GM23248 (cell line): ENCODE measurements around the gene PDLIM7. TPM values are rescaled to one million over a fixed set of nuclear protein-coding genes. Genes with fewer than 3 reads are reported as not detected.
A peak's percentile ranks its signal among the peaks of the same experiment; 100 is the strongest.

ENCODE experiments used
- DNase-seq: peaks from one replicate; pipeline ENCODE4 v3.0.0-alpha.2; 2015
- H2AFZ ChIP-seq: fragments of 200-600 bp; sonication (generic); 2 replicates; pipeline ENCODE4 v1.6.1; 2016; ENCODE audit warnings: antibody characterized with exemption
- H3F3A ChIP-seq: fragments of 200-600 bp; sonication (generic); 2 replicates; pipeline ENCODE4 v1.6.1; 2016; ENCODE audit warnings: mild to moderate bottlenecking, antibody characterized with exemption, mixed run types; ENCODE audit not compliant: insufficient read depth
- H3K27ac ChIP-seq: fragments of 200-600 bp; sonication (generic); 2 replicates; pipeline ENCODE4 v1.5.1; 2016; ENCODE audit warnings: mild to moderate bottlenecking
- H3K27me3 ChIP-seq: fragments of 200-600 bp; sonication (generic); replicated peaks from 2 replicates; pipeline ENCODE4 v1.6.1; 2016; ENCODE audit warnings: mild to moderate bottlenecking; ENCODE audit not compliant: insufficient read depth
- H3K36me3 ChIP-seq: fragments of 200-600 bp; sonication (generic); 2 replicates; pipeline ENCODE4 v1.6.1; 2016; ENCODE audit warnings: low read depth, mild to moderate bottlenecking
- H3K4me1 ChIP-seq: fragments of 200-600 bp; sonication (generic); 2 replicates; pipeline ENCODE4 v1.6.1; 2016; ENCODE audit warnings: mild to moderate bottlenecking; ENCODE audit not compliant: insufficient read depth
- H3K4me2 ChIP-seq: fragments of 200-600 bp; sonication (generic); one replicate; pipeline ENCODE4 v1.6.1; 2016; ENCODE audit warnings: mild to moderate bottlenecking; ENCODE audit not compliant: unreplicated experiment
- H3K4me3 ChIP-seq: fragments of 200-600 bp; sonication (generic); 2 replicates; pipeline ENCODE4 v1.5.1; 2016; ENCODE audit warnings: mild to moderate bottlenecking
- H3K79me2 ChIP-seq: fragments of 200-600 bp; sonication (generic); 2 replicates; pipeline ENCODE4 v1.6.1; 2016; ENCODE audit warnings: mild to moderate bottlenecking; ENCODE audit not compliant: insufficient read depth
- H3K9ac ChIP-seq: fragments of 200-600 bp; sonication (generic); 2 replicates; pipeline ENCODE4 v1.6.1; 2016; ENCODE audit warnings: mild to moderate bottlenecking
- H3K9me2 ChIP-seq: fragments of 200-600 bp; sonication (generic); 2 replicates; pipeline ENCODE4 v1.6.1; 2016; ENCODE audit warnings: mixed run types, mild to moderate bottlenecking, moderate library complexity; ENCODE audit not compliant: insufficient read depth
- H3K9me3 ChIP-seq: fragments of 200-600 bp; sonication (generic); one replicate; pipeline ENCODE4 v1.6.1; 2017; ENCODE audit warnings: low read depth
- H4K20me1 ChIP-seq: fragments of 200-600 bp; sonication (generic); 2 replicates; pipeline ENCODE4 v1.6.0; 2016; ENCODE audit not compliant: insufficient read depth
- EZH2 ChIP-seq: fragments of 200-600 bp; sonication (generic); IDR thresholded peaks from 2 replicates; pipeline ENCODE4 v1.6.1; 2018; ENCODE audit warnings: antibody characterized with exemption, mild to moderate bottlenecking; ENCODE audit not compliant: insufficient read depth, poor library complexity, severe bottlenecking
- EZH2phosphoT487 ChIP-seq: fragments of 200-600 bp; sonication (generic); IDR thresholded peaks from 2 replicates; pipeline ENCODE4 v1.6.1; 2018; ENCODE audit warnings: antibody characterized with exemption, moderate library complexity, mild to moderate bottlenecking, low read depth; ENCODE audit not compliant: insufficient read depth
- WGBS, 2 experiments: methylation state at CpG; one replicate each; pipeline ENCODE4 v1.1.6; 2015 to 2017; ENCODE audit warnings: low lambda C conversion rate in 2 of 2, low coverage in 1 of 2; ENCODE audit errors: missing lambda C conversion rate in 2 of 2; 5-methylcytosine and 5-hydroxymethylcytosine counted together
- in situ Hi-C: fragments of 300-500 bp; cut with MboI; formaldehyde crosslinking; loops from 2 replicates; pipeline ENCODE4 v1.15.0; 2020
- polyA plus RNA-seq: library from polyadenylated mRNA; unstranded; fragments of >200 nt; fragmentation: Nextera tagmentation; extraction: Ambion mirVana; gene quantifications from 2 replicates; pipeline ENCODE4 v1.2.1, GENCODE V29; 2016
- total RNA-seq: library from RNA; depleted of rRNA; stranded (reverse); fragments of >200 nt; shearing (Covaris generic); gene quantifications from 2 replicates; pipeline ENCODE4 v1.2.3, GENCODE V29; 2014; rRNA removed

PDLIM7 gene, protein sequence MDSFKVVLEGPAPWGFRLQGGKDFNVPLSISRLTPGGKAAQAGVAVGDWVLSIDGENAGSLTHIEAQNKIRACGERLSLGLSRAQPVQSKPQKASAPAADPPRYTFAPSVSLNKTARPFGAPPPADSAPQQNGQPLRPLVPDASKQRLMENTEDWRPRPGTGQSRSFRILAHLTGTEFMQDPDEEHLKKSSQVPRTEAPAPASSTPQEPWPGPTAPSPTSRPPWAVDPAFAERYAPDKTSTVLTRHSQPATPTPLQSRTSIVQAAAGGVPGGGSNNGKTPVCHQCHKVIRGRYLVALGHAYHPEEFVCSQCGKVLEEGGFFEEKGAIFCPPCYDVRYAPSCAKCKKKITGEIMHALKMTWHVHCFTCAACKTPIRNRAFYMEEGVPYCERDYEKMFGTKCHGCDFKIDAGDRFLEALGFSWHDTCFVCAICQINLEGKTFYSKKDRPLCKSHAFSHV
- total RNA-seq = 320 and 357 TPM in 2 replicates
- 551 and 556 TPM in 2 replicates for polyA plus RNA-seq

DNA sequence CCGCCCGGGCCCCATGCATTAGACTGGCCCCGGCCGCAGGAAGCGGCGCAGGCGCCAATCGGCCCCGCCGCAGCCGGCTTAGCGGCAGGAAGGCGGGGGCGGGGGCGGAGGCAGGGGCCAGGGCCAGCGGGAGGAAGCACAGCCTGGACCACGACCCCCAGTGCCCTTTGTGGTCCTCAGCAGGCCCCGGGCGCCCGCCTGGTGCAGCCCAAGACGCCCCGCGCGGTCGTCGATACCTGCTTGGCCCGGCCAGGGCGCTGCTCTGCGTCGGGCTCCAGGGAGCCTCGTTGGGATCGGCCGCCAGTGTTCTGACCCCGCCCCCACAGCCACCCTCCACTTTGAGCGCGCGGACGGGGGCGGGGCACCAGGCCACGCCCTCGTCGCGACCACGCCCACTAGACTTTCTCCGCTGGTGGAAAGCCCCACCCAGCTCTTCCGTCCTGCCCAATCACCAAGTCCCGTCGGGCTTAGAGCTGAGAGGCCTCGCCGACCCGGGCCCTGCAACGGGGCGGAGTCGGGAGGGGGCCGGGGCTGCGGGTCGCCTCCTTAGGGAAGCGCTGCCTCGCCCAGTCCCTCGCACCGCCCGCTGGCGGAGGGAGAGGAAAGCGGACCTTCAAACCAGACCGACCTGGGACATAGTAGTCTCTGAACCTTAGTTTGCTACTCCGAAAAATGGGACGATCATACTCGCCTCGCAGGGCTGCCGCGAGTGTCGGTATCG, at the start of gene PDLIM7:
Gene PDLIM7 (minus strand): TSS at position 313 of the 721 bp plus-strand sequence. CDS start 1,092 bp downstream, outside the sequence.
- Histone ChIP-seq H3K9ac (peak within 1 kb of the TSS; percentile 87), H3K9me3 (no peaks in the 10 kb centered on the region), H3K9me2 (no peaks in the 10 kb centered on the region), H3F3A (peaks cover 26% of the 10 kb centered on the region), H2AFZ (peak within 1 kb of the TSS; percentile 54), H3K27me3 (no peaks in the 10 kb centered on the region), H3K36me3 (0 out of 2 replicates have a peak, but pooled peaks cover 8% of the 10 kb centered on the region), H4K20me1 (no peaks in the 10 kb centered on the region), H3K4me2 (peak within 1 kb of the TSS; percentile 96), H3K27ac (peak within 1 kb of the TSS; percentile 83), H3K4me3 (peak within 1 kb of the TSS; percentile 86), H3K79me2 (peaks cover 27% of the 10 kb centered on the region), H3K4me1 (peaks cover 23% of the 10 kb centered on the region)
- DNase-seq = peak; percentile 97
- TF ChIP-seq EZH2phosphoT487 (no peak), EZH2 (no peak)
- WGBS, 2 experiments = 1 to 2% methylated on average over 39 to 67 of the region's 73 CpGs
- in situ Hi-C loops = no loop called here

DNA sequence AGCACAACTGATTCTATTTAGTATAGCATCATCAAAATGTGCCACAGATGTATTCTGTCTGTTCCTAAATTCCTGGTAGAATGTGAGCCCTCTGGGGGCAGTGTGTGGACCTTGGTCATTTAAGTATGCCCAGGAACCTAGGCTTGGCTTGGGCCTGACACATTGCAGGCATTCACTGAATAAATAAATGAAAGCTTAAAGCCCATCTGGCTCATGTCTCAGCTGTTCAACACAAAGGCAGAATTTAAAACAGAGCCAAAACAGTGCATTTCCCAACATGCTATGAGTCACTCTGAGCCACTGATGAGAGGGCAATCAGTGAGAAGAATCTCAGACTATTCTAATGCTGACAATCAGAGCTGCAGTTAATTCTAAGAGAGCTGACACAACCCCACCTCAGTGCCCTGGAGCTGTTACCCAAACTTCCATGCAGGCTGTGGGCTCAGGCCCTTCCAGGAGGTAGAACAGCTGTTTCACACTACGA, 48.9 kb upstream of the PDLIM7 start:
- peaks cover 3% of the 10 kb centered on the region; the same call in 1 of the 2 replicates for H3K9me2 ChIP-seq
- H3K27me3 ChIP-seq = no peaks in the 10 kb centered on the region
- peak overlapping the region; percentile 64 for H3K9ac ChIP-seq
- H3K4me1 ChIP-seq = peaks cover 33% of the 10 kb centered on the region
- peak overlapping the region; percentile 24; the same call in 1 of the 2 replicates for H3K4me3 ChIP-seq
- TF ChIP-seq EZH2 = no peak
- TF ChIP-seq EZH2phosphoT487 = peak; percentile 62; the same call in 1 of the 2 replicates
- peaks cover 41% of the 10 kb centered on the region for H3F3A ChIP-seq
- no peaks in the 10 kb centered on the region for H3K9me3 ChIP-seq
- peak overlapping the region; percentile 76 for H3K4me2 ChIP-seq
- H3K36me3 ChIP-seq = no peaks in the 10 kb centered on the region
- in situ Hi-C loops = no loop called here
- WGBS, 2 experiments = 0% methylated on average over 1 of the region's 1 CpG
- H2AFZ ChIP-seq = no peak overlapping the region
- H4K20me1 ChIP-seq = peaks cover 3% of the 10 kb centered on the region; the same call in 1 of the 2 replicates
- H3K27ac ChIP-seq = peak overlapping the region; percentile 94
- peak; percentile 97 for DNase-seq
- peaks cover 79% of the 10 kb centered on the region for H3K79me2 ChIP-seq

DNA sequence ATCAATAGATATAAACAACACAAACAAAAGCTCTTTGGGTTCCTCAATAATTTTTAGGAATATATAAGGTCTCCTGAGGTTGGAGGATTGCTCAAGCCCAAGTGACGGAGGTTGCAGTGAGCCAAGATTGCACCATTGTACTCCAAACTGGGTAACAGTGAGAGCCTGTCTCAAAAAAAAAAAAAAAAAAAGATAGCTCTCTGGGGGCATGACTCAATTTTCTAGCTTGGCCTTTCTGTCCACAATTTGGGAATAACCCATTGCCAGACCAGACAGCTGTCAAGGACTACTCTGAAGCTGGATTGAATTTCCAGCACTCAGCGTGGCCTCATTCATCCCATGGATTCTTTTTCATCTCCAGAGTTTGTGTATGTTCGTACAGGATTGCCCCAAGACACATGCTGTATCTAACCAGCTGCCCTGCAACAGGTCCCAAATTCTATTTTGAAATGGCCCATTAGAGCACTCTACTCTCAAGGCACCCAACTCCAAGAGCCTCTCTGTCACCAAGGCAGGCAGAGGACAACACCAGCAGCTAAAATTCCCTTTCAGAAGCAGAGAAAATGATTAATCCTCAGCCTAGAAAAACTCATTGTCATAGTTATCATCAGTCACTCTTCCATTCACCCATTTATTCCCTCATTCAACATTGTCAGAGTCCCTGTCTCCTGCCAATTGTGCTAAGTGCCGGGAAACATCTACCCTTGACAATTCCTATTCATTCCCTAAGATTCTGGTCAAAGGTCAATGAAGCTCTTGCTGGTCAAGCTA, 48.3 kb upstream of the PDLIM7 start:
- Histone ChIP-seq H3K27me3 (no peaks in the 10 kb centered on the region), H3K36me3 (no peaks in the 10 kb centered on the region), H3K79me2 (peaks cover 79% of the 10 kb centered on the region), H3K9me2 (peaks cover 3% of the 10 kb centered on the region; the same call in 1 of the 2 replicates), H4K20me1 (peaks cover 3% of the 10 kb centered on the region; the same call in 1 of the 2 replicates), H3K4me1 (peaks cover 33% of the 10 kb centered on the region), H2AFZ (no peak overlapping the region), H3K27ac (peak overlapping the region; percentile 94), H3K4me3 (peak overlapping the region; percentile 24), H3F3A (peaks cover 43% of the 10 kb centered on the region), H3K9ac (peak overlapping the region; percentile 70), H3K9me3 (no peaks in the 10 kb centered on the region), H3K4me2 (peak overlapping the region; percentile 76)
- TF ChIP-seq EZH2phosphoT487 (no peak), EZH2 (no peak)
- in situ Hi-C loops = no loop called here
- peak; percentile 92 for DNase-seq
- WGBS, 2 experiments = 2 to 6% methylated on average over 4 of the region's 4 CpGs
